ENCODE data around the gene GIMAP1.

Gene GIMAP1

DNA sequence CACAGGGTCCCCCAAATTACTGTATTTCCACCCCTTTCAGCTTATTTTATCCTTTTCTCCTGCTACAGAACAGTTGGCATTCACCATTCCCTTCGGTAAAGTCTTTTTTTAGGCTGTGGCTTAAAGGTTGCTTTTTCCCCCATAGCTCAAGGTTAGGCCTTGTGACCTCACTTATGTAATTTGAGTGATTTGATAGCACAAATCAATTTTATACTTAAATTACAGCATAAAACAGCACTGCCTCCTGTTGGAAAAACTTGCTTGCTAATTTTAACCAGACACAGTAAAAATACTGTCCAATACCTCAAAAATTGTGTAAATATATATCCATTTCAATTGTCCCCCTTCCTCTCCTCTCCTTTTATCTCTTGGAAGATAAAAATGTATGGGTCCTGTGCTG, 7.1 kb downstream of the GIMAP1 start:
- no peak for DNase-seq

DNA sequence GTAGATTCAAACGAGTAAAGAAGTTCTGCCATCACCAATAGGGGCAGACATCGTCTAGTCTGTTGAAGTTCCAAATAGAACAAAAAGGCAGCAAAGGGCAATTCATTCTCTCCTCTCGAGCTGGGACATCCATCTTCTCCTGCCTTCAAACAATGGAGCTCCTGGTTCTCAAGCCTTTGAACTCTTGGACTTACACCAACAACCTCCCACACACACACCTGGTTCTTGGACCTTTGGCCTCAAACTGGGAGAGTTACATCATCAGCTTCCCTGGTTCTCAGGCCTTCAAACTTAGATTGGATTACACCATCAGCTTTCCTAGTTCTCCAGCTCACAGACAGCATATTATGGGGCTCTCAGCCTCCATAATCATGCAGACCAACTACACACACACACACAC, 11.0 kb downstream of the GIMAP1 start:
- DNase-seq = no peak

DNA sequence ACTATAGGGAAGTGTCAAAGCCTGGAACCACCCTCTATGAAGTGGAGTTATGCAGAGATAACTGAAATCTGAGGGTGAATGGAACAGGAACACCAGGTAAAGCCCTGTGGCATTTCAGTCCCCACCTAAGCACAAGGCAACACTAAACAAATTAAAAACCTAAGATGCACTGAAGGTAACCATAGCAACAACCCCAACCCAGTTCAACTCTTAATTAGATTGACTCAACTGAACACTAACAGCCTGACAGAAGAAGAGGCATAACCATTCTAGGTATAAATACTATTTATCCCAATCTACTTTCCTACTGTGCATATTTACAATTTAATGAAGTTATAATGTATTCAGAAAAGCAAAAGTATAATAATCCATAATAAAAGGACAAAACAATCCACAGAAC, 11.6 kb downstream of the GIMAP1 start:
- no peak for DNase-seq

DNA sequence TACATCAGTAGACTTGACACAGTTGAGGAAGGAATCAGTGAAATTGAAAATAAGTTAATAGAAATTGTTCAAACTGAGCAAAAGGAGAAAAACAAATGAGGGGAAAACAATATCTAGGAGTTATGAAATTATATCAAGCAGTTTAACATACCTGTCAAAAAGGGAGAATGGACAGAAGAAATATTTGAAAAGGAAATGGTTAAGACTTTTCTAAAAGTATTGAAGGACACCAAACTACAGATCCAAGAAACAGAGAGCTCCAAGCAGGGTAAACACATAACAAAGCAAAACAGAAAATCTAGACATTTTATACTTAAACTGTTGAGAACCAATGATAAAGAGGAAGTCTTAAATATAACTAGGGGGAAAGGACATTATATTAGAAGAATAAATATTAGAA, 12.2 kb downstream of the GIMAP1 start:
- no peak for DNase-seq

DNA sequence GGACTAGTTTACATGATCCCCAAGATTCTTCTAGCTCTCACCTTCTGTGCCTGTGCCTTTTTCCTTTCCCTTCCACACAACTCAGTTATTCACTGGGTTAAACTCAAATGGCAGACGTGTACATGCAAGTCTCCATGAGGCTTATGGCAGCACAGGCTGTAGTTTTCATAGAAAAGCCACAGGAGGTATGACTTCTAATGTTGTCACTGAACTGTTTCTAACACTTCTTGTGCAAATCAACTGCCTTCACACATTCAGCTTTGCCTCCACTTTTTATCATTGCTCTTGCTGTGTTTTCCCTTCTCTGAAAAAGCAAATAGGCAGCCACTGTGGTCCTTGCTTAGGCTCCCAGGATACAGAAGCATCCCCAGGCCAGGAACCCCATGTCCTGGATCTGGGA, 15.5 kb downstream of the GIMAP1 start:
- no peak for DNase-seq

DNA sequence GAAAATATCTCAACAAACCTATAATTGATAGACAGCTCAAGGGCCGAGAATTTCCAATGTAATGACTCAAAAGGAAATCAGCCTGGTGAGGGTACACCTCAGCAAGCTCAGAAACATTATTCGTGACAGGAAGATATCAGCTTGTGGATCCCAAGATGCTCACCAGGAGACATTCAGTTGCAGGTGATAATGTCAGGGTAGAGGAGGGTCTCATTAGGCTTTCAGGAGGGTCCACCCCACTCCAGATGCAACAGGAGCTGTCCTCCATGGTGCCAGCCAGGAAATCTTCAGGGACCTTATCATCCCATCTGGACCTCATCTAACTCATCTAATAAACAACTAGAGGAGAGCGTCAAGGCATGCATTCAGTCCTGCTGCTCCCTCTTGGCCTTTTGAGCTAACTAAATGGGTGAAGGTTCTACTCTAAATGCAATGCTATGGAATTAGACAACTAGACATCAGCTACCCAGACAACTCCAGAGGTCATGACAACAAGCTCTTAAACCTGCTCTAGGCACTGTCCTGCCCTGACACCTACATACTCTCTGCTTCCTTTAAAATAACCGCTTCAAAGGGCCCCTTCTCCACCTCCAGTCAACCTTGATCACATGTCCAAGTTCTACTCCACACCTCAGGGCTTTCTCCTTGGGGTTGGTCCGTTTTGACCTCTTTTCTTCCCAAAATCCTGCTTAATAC, 16.5 kb downstream of the GIMAP1 start:
- no peak for DNase-seq

DNA sequence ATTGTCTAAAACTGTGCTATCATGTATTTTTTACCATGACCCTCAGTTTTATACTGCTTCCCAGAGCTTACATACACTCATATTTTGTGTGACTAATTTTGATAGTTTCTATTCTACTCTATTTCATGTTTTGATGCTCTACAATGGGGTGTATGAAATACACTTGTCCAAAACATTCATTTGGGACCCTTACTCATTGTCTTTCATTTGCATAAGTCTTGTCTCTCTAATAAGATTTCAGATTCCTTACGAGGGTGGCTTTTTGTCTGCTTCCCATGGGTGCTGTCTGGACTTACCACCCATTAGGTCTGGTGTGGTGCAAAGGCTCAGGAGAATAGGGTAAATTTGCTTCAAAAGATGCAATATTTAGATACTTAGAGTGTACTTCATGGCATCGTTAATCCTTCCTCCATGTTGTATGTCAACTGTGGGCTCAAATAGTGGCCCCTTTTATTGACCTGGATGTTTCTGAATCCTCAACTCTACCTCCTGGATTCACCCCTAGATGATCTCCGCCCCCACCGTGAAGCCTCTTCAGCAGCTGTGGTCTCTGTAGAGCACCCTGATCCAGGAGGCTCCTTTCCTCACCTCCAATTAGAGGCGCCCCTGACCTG, 17.2 kb downstream of the GIMAP1 start:
- DNase-seq = no peak

DNA sequence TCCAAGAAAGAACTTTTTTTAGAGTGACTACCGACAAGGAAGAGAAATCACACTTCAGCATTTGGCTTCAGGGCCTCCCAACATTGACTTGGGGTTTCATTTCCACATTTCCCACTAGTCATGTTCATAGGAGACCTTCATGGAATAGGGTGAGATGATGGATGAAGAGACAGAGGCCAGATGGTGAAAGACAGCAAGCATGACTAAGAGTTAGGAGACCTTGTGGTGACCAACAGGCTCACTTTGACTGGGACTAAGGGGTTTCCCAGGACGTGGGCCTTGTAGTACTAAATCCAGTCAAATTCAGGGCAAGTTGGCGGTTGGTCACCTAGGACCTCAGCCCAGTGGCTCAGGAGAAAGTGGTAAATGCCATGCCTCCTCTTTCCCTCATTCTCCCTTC, 17.8 kb downstream of the GIMAP1 start:
- no peak for DNase-seq

DNA sequence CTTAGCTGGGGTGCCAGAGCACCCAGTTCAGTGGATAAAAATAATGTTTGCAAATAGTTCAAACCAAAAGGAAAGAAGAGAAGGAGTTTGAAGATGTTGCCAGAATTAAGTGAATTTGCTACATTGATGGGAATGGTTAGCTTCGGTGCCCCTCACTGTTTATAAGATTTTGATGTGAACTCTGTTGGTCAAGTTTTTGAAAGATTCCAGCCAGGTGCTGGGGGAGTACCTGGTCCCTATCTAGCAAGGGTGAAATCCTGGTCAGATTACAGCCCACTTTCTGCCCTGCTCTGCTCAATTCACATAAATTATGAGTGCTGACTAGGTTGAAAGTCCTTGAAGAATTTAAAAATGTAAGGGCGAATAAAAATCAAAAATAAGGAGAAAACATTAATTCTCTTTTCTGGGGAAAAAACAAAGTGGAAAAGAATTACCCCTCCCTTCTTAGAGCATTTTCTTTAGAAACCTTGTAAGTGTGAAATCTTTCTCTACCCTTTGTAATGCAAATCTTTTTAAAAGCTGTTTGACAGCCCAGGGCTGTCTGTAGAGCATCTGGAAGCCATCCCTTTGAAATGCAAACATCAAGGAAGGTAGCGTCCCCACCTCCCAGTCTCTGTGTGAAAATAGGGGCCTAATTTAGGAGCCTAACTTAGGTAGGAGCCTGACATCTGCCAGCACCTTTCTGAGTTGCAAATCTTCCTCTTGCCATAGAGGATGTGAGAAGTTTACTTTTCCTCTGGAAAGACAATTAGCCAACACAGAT, 19.4 kb downstream of the GIMAP1 start:
- no peak for DNase-seq

DNA sequence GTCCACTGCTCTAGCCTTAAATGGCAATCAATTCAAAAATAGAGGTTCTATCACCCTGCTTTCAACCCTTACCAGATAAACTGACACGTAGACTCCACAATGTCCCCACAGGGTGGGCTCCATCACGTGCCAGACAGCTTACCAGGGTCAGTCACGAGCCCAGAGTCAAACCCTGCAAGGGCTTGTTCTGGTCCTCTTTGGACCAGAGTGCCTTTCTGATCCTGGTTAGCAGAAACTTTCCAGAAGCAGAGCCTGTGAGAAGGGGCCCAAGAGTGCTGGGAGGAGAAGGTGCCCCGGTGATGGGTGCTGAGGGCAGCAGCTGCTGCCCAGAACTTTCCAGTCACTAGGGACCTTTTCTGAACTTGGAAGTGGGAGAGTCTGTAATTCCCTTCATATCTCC, 20.5 kb downstream of the GIMAP1 start:
- no peak for DNase-seq

DNA sequence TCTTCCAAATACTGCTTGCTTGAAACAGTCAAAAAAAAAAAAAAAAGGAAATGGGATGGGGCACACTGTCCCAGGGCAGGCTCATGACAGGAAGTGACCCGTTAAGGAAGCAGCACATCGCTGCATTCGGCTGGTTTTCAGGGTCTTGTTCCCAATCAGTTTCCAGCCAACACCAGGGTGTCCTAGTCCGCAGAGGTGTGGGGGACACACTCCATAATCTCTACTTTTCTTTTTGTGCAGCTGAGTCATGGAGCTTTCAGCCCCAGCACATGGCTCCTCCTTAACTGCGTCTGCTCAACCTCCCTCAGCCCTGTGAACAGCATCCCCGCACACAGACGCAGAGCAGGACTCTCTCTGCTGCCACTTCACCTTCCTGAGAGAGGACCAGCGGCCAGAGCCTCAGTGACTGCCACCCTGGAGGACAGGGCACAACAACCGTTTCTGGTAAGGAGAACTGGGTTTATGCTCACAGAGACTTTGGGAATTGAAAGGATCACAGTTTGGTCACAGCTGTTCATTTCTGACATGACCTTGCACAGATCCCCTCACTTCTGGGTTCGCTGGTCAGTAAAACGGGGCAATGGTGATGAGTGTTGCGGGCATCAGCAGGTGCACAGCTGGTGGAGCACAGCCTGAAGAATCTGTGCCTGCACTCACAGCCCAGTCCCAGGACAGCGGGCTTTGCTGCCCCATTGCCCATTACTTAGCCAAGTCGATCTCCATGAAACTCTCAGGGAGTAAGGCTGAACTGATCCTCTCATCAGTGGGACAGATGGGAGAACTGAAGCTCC, 21.0 kb downstream of the GIMAP1 start, which contains the start of gene GIMAP5:
Gene GIMAP5 (plus strand): TSS at position 154 of the 791 bp plus-strand sequence. CDS start 3,467 bp downstream, outside the sequence.
- DNase-seq = peak; percentile 10 to 42

DNA sequence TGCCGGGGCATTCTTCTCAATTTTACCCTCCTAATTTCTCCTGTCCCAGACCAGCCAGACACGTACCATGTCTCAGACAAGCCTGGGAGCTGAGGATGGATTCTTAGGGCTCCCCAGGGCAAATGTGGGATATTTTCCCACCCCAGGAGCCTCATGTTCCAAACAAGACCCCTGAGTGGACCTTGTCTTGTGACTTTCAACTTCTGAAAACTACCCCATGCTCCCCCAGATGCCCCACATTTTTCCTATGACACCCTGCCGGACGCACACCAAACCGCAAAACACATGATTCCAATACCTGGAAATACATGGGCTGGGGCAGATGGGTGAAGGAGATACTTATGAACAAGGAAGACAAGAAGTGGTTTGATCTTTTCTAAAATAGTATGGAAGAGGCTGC, 21.7 kb downstream of the GIMAP1 start:
- DNase-seq = no peak

DNA sequence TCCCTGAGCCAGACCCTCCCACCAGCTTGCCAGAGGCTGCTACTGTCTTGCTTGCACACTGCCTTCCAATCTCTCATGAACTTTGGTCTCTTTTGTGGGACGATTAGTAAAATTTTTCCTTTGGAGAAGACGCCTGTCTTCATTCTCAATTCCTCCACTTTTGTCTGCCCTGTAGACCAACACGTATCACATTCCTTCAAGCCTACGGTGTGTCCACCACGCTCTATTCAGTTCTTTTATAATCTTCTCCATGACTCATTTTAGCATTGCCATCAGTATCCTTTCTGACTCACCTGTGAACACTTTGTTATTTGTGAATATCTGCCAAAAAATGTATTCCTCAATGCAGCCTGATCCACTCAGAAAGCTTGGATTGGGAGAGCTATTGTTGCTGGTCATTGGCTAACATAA, 22.2 kb downstream of the GIMAP1 start:
- no peak for DNase-seq

DNA sequence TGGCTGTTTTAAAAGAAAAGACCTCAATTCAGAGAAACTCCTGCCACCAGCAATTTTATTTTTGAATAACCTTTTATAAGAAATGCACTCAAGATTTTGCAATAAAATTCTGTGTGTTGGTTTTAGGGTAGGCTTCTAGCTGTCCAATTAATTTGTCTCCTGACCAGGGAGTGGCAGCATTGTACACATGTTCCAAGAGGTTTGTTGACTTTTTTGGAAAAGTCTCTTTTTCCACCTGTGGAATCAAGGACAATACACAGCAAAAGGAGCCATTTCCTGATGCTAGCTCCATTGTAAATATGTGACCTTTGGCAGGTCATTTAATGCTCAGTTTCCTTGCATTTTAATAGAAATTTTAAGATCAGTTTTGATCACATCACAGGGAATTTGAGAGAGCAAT, 22.6 kb downstream of the GIMAP1 start:
- DNase-seq = peak in 1 of 2 experiments; percentile 2

DNA sequence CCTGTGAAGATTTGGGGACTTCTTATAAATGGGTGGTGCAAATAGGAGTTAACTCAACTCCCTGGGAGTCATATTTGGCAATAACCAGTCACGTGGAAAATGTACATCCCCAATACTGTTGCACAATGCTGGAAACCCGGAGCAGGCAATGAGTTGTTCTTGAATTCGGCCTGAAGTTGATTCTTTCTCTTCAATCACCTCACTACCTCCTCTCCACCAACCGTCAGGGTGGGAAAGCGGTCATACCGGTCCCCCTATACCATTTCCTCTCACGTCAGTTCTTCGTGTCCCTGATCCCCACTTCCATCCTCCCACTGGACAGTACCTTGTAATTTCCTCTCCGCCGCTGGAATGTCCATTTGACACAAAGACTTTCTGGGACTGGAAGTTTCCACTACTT, 23.6 kb downstream of the GIMAP1 start:
- DNase-seq = no peak

DNA sequence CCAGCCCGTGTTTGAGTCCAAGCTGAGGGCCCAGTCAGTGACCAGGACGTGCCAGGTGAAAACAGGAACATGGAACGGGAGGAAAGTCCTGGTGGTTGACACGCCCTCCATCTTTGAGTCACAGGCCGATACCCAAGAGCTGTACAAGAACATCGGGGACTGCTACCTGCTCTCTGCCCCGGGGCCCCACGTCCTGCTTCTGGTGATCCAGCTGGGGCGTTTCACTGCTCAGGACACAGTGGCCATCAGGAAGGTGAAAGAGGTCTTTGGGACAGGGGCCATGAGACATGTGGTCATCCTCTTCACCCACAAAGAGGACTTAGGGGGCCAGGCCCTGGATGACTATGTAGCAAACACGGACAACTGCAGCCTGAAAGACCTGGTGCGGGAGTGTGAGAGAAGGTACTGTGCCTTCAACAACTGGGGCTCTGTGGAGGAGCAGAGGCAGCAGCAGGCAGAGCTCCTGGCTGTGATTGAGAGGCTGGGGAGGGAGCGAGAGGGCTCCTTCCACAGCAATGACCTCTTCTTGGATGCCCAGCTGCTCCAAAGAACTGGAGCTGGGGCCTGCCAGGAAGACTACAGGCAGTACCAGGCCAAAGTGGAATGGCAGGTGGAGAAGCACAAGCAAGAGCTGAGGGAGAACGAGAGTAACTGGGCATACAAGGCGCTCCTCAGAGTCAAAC, 26.0 kb downstream of the GIMAP1 start:
- no peak for DNase-seq

DNA sequence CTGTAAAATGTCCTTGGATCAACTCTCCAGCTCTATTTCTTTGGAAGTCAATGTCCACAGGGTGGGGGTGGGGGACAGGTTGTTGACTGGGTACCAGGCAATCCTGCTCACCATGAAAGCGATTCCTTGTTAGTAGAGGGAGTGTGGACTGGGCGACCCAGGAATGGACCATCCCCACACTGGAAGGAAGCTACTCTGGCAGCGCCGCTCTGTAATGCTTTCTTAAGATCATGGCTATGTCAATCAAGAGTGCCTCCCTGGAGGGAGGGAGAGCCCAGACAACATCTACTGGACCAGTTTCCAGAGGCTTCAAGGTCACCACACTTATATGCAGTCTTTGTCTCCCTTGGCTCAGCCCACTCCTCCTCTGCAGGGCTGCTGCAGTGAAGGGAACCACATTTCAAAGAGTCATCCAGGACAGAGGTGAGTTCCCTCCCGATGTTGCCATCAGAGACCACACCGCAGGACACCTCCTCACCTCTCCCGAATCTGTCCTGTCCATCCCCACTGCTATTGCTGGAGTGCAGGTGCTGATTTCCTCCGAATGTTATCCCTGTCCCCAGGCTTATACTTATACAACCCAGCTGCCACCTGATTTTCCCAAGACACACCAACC, 27.7 kb downstream of the GIMAP1 start:
- DNase-seq = no peak

DNA sequence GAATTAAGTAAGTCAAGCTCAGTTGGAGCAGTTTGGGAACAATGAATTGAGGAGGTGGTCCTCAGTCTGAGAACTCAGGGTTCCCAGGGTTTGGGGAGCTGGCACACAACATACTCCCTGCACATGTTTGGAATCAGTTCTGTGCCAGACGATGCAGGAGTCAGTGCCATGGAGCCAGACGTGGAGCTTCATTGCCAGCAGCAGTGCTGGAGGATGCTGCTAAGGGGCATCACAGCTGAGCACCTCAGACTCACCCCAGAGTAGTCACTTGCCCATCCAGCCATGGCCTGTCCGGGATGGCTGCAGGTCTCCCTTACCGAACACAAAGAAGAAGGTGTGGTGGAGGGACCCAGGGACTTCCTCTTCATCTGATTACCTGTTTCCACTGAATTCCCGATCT, 28.7 kb downstream of the GIMAP1 start:
- DNase-seq = no peak

DNA sequence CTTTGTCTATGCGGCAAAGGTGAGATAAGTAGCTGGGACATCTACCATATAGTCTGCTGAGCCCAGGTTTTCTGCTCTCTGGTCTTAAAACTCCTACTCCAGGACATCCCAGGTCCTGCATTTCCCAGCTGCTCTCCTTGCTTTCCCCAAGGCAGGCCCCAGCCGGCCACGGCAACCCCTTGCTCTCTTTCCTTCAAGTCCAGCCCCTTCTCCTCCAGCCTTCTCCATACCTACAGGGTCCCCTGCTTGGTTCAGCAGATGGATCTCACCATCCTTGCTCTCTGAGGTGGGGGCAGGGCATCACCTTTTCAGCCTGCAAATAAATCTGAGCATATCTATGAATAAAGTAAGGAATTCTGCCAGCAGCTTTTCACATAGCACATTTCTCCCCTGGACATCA, 29.5 kb downstream of the GIMAP1 start:
- DNase-seq = no peak

DNA sequence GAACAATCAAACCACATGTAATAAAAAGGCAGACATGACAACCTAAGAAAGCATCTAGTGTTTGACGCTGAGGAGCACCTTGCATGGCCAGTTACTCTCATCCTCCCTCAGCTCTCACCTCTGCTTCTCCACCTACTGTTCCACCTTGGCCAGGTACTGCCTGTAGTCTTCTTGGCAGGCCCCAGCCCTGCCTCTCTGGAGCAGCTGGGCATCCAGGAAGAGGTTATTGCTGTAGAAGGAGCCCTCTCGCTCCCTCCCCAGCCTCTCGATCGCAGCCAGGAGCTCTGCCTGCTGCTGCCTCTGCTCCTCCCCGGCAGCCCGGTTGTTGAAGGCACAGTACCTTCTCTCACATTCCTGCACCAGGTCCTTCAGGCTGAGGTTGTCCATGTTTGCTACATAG, 30.5 kb downstream of the GIMAP1 start:
- DNase-seq = no peak

DNA sequence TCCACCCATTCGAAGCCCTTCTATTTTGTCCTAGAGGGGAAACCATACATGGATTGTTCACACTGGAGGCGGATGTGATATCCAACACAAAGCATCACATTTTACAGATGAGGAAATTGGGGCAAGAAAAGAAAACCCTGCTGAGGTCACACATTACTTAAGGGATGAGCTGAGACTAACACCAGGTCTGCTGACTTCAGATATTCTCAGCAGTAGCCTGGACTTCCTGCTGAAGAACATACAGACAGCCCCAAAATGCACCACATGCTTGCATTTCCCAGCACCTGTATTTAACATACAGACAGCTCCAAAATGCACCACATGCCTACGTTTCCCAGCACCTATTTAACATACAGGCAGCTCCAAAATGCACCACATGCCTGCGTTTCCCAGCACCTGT, 32.0 kb downstream of the GIMAP1 start:
- DNase-seq = no peak

DNA sequence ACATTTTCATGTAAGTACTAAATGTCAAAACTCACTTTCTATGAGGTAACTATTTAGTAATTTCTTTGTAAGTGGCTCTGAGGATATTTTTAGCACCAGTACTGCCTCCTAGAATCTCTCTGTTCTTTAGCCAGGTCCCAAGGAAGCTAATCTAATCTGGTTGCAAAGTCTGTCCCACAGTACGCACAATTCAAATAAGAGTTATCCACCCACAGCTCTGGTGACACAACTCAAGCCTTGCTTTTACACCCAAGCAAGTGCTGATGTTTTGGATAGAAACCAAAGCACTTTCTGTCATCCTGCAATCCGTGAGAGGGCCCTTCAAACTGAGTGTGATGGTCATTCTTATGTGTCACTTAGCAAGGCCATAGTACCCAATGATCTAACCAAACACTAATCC, 35.3 kb downstream of the GIMAP1 start:
- DNase-seq = no peak

Measured in AML-193 (cell line).